VCaP (cell line): ENCODE results near the gene TAX1BP3.

Experiments
- H3K27ac ChIP-seq: fragments of 450-650 bp; 2 replicates; pipeline ENCODE4 v1.5.1; 2017
- CTCF ChIP-seq: fragments of 450-650 bp; conservative IDR thresholded peaks from 2 replicates; pipeline ENCODE4 v1.5.1; 2017; ENCODE audit warnings: mild to moderate bottlenecking, moderate library complexity

The TAX1BP3 gene

GRCh38 chr17:3692346-3692745 lies 24.0 kb upstream of the TAX1BP3 start:
- no peak overlapping the region for H3K27ac ChIP-seq
- 0 out of 2 replicates have a peak, but pooled peaks have one; percentile 11 for TF ChIP-seq CTCF

GRCh38 chr17:3691617-3692067 lies 23.3 kb upstream of the TAX1BP3 start:
- no peak for TF ChIP-seq CTCF

GRCh38 chr17:3690094-3690715 lies 21.8 kb upstream of the TAX1BP3 start:
- H3K27ac ChIP-seq, result no peak overlapping the region
- TF ChIP-seq CTCF, result no peak

More at GRCh38 chr17:3691617-3692067, 23.3 kb upstream of the TAX1BP3 start:
- H3K27ac ChIP-seq, result no peak overlapping the region

- no peak for TF ChIP-seq CTCF
- no peak overlapping the region for H3K27ac ChIP-seq
These were observed 21.1 kb upstream of the TAX1BP3 start for GRCh38 chr17:3689262-3690093.

- no peak for TF ChIP-seq CTCF
- no peak overlapping the region for H3K27ac ChIP-seq
These were observed 20.5 kb upstream of the TAX1BP3 start for GRCh38 chr17:3688852-3689261.

- H3K27ac ChIP-seq, result no peak overlapping the region
- no peak for TF ChIP-seq CTCF
These were observed 19.7 kb upstream of the TAX1BP3 start for GRCh38 chr17:3688027-3688553.

GRCh38 chr17:3685174-3685573 lies 16.8 kb upstream of the TAX1BP3 start:
- no peak overlapping the region for H3K27ac ChIP-seq
- TF ChIP-seq CTCF, result no peak
